Pancreas (tissue), 10 donors: Measurements from ENCODE around the gene MUC2. TPM values are rescaled to one million over a fixed set of nuclear protein-coding genes. Genes with fewer than 3 reads are reported as not detected.

Experiments
- ATAC-seq, 4 donors: fragments of 200-7000 bp; cut with Tn5 transposase; one replicate each; pipeline versions ENCODE4 v1.8.0 to v1.9.1; 2020; ENCODE audit warnings: mild to moderate bottlenecking in 4 of 4, moderate library complexity in 4 of 4
- DNase-seq, 6 donors: peaks; one replicate each; pipeline ENCODE4 v3.0.0-alpha.2; 2020
- FAIRE-seq: peaks from 2 replicates; lab custom pipeline; 2012; peaks lifted over from hg19 to GRCh38; lab: Jason Lieb, UNC
- H3K27ac ChIP-seq, 4 donors: fragments of 200-600 bp; sonication (generic); 1 replicate in 3 of 4; 2 replicates in 1 of 4; pipeline versions ENCODE4 v1.5.0 to v1.8.0; 2020
- H3K27me3 ChIP-seq, 4 donors: fragments of 200-600 bp; one replicate each; pipeline ENCODE4 v1.8.0; 2021
- H3K36me3 ChIP-seq, 3 donors: fragments of 200-600 bp; sonication (generic) in 1 of 3; one replicate each; pipeline versions ENCODE4 v1.5.0 to v1.8.0; 2020 to 2021
- H3K4me1 ChIP-seq, 3 donors: fragments of 200-600 bp; one replicate each; pipeline ENCODE4 v1.8.0; 2021
- H3K4me3 ChIP-seq, 4 donors: fragments of 200-600 bp; sonication (generic) in 2 of 4; one replicate each; pipeline versions ENCODE4 v1.5.0 to v1.8.0; 2020 to 2021
- H3K9me3 ChIP-seq, 4 donors: fragments of 200-600 bp; one replicate each; pipeline ENCODE4 v1.8.0; 2021
- CTCF ChIP-seq, 4 donors: fragments of 200-600 bp; sonication (generic) in 3 of 4; IDR thresholded peaks; one replicate each; pipeline versions ENCODE4 v1.5.0 to v1.8.0; 2021; ENCODE audit warnings: antibody characterized with exemption in 4 of 4
- WGBS, 2 donors: extraction: QIAGEN DNeasy Blood & Tissue Kit; methylation state at CpG; one replicate each; pipeline ENCODE4 v1.1.7; 2013; 5-methylcytosine and 5-hydroxymethylcytosine counted together
- intact Hi-C, 3 donors: fragments of 100-400 bp; cut with DNase I; formaldehyde crosslinking; loops; one replicate each; pipeline versions ENCODE4 v1.11.1 to v1.14.2; 2022
- polyA plus RNA-seq, 2 donors: library from polyadenylated mRNA; stranded (reverse); fragments of 200-250 nt; gene quantifications; one replicate each; pipeline ENCODE4 v1.2.3, GENCODE V29; 2013
- total RNA-seq, 6 donors: library from RNA; stranded (reverse); fragmentation: NEBNext Ultra II Directional in 4 of 6; extraction: Animal tissue kit (Norgen Biotek cat#: 25700) in 4 of 6; gene quantifications; one replicate each; pipeline versions ENCODE4 v1.2.1 to v1.2.4, GENCODE V29; 2021 to 2023
- donor health status: healthy with polysubstance abuse.
- donor health status: DM: no; HTN: no; CAD: no; lungs with moderate emphysema.
- donor health status: DM: no; HTN: no; CAD: no.
- donor health status: control.
- donor health status: control.
- donor health status: Bipolar disorder and iron deficiency.
- donor health status: DM: yes; HTN: yes; CAD: no.
- donor health status: DM: no; HTN: no; CAD: no.
- donor health status: DM: no; HTN: no; CAD: no.
- donor health status: DM: yes; HTN: yes; CAD: no.

MUC2 gene
- total and polyA plus RNA-seq, 8 donors: 0.03 to 0.57 (median 0.04) TPM; not detected in 4

- ATAC-seq (no peak), FAIRE-seq (no peak), DNase-seq (peak in 1 of 6 donors; percentile 31)
- Histone ChIP-seq H3K4me1 (no peaks in the 10 kb centered on the region), H3K9me3 (no peaks in the 10 kb centered on the region), H3K4me3 (no peak overlapping the region), H3K27ac (no peak overlapping the region), H3K27me3 (no peaks in the 10 kb centered on the region), H3K36me3 (no peaks in the 10 kb centered on the region)
- 58 to 86% methylated on average over 15 of the region's 15 CpGs for WGBS, 2 donors
- intact Hi-C loops: loop anchor here in 1 of 3 donors (10.0 kb wide), 1 partner anchor 135 kb away; the partner anchor contains the start of gene AP2A2
- no peak for TF ChIP-seq CTCF (IDR thresholded peaks at IDR 0.05)
These were observed 14.9 kb upstream of the MUC2 start for GRCh38 chr11:1059759-1060158.

DNA sequence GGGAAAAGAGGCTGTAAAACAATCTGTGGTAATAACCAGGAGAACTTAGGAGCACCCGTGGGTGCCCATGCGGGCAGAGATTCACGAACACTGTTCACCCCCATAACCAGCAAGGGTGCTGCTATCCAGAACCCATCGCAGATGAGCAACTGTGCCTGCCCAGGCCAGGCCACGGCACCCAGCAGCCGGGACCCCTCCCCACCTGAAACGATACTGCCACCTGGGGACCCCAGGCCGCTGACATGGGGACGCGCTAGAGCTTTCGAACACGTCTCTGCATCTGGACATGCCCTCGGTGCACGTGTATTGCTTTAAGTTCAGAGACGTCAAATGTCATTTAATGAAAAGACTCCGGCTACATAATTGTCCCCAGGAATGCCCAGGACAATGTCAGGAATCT is 14.3 kb upstream of the MUC2 start:
- FAIRE-seq (no peak), ATAC-seq (no peak), DNase-seq (peak in 1 of 6 donors; percentile 38)
- Histone ChIP-seq H3K27ac (no peak overlapping the region), H3K9me3 (no peaks in the 10 kb centered on the region), H3K4me1 (no peaks in the 10 kb centered on the region), H3K27me3 (no peaks in the 10 kb centered on the region), H3K36me3 (no peaks in the 10 kb centered on the region), H3K4me3 (no peak overlapping the region)
- no peak for TF ChIP-seq CTCF (IDR thresholded peaks at IDR 0.05)
- WGBS, 2 donors: 72 to 76% methylated on average over 16 of the region's 16 CpGs
- intact Hi-C loops: no loop called here

GRCh38 chr11:1060852-1061616 is 13.6 kb upstream of the MUC2 start:
- H3K27me3 ChIP-seq: no peaks in the 10 kb centered on the region
- no peak overlapping the region for H3K4me3 ChIP-seq
- WGBS, 2 donors: 63 to 72% methylated on average over 18 of the region's 18 CpGs
- H3K36me3 ChIP-seq: no peaks in the 10 kb centered on the region
- FAIRE-seq (no peak), DNase-seq (peak in 4 of 6 donors; percentile 14 to 44 (median 24)), ATAC-seq (peak in 3 of 4 donors; percentile 59 to 74 (median 71))
- H3K27ac ChIP-seq: no peak overlapping the region
- TF ChIP-seq CTCF (IDR thresholded peaks at IDR 0.05): no peak
- H3K4me1 ChIP-seq: no peaks in the 10 kb centered on the region
- intact Hi-C loops: no loop called here
- H3K9me3 ChIP-seq: no peaks in the 10 kb centered on the region

DNA sequence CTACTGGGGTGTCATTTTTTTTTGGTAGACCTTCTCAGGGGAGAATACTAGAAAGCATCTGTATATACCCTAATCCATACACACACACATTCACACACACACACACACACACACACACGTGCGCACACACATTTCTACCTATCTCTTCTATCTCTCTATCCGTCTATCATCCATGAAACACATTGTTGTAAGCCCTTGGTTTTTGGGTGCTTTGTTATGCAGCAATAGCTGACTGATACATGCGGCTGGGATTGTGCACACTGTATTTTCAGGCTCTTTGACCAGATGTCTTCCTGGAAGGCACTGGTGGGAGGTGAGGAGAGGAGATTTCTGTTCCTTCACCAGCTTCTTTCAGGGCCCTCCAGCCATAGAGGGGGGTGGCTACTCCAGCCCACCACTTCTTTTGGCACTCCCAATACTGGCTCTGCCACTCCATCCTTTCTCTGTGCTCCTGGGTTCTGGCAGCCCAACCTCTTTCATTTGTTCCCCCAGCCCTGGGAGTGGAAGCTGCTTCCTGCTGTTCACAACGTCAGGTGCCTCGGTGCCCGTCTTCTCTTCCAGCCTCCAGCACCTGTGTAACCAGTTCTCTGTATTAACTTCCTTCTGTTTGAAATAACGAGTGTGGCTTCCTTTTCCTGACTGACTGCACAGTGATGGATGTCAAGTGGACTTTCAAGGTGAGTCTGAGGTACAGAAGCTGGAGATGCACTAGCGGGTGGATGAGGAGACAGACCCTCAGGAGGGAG is 12.4 kb upstream of the MUC2 start:
- no peak overlapping the region for H3K27ac ChIP-seq
- ATAC-seq (peak in 1 of 4 donors; percentile 30), FAIRE-seq (no peak), DNase-seq (no peak)
- no peaks in the 10 kb centered on the region for H3K36me3 ChIP-seq
- H3K27me3 ChIP-seq: no peaks in the 10 kb centered on the region
- intact Hi-C loops: no loop called here
- 72 to 74% methylated on average over 9 of the region's 9 CpGs for WGBS, 2 donors
- H3K4me3 ChIP-seq: no peak overlapping the region
- H3K9me3 ChIP-seq: no peaks in the 10 kb centered on the region
- no peak for TF ChIP-seq CTCF (IDR thresholded peaks at IDR 0.05)
- no peaks in the 10 kb centered on the region for H3K4me1 ChIP-seq
